Measurements from ENCODE around the gene SUPT20HL1.

The SUPT20HL1 gene

GRCh38 chrX:24391389-24391788 is 30.9 kb downstream of the SUPT20HL1 start:
- no peak for TF ChIP-seq CTCF (conservative IDR thresholded peaks at IDR 0.05; ENCODE audit: low read depth, low read length)
- no peak overlapping the region for H3K4me3 ChIP-seq (ENCODE audit: low read length)
- DNase-seq (ENCODE audit: low read depth), result no peak

- DNase-seq (ENCODE audit: low read depth), result no peak
- H3K4me3 ChIP-seq (ENCODE audit: low read length), result no peak overlapping the region
- no peak for TF ChIP-seq CTCF (conservative IDR thresholded peaks at IDR 0.05; ENCODE audit: low read depth, low read length)
These were observed 31.4 kb downstream of the SUPT20HL1 start for GRCh38 chrX:24391843-24392242.

- no peak for TF ChIP-seq CTCF (conservative IDR thresholded peaks at IDR 0.05; ENCODE audit: low read depth, low read length)
- H3K4me3 ChIP-seq (ENCODE audit: low read length), result no peak overlapping the region
- no peak for DNase-seq (ENCODE audit: low read depth)
These were observed 32.3 kb downstream of the SUPT20HL1 start for GRCh38 chrX:24392709-24393108.

- TF ChIP-seq CTCF (conservative IDR thresholded peaks at IDR 0.05; ENCODE audit: low read depth, low read length), result peak; percentile 74
- no peak for DNase-seq (ENCODE audit: low read depth)
- H3K4me3 ChIP-seq (ENCODE audit: low read length), result no peak overlapping the region
These were observed 35.3 kb downstream of the SUPT20HL1 start for GRCh38 chrX:24395775-24396174.

GRCh38 chrX:24396236-24396930 is 35.9 kb downstream of the SUPT20HL1 start:
- H3K4me3 ChIP-seq (ENCODE audit: low read length), result no peak overlapping the region
- TF ChIP-seq CTCF (conservative IDR thresholded peaks at IDR 0.05; ENCODE audit: low read depth, low read length), result no peak
- no peak for DNase-seq (ENCODE audit: low read depth)

- no peak for DNase-seq (ENCODE audit: low read depth)
- TF ChIP-seq CTCF (conservative IDR thresholded peaks at IDR 0.05; ENCODE audit: low read depth, low read length), result no peak
- no peak overlapping the region for H3K4me3 ChIP-seq (ENCODE audit: low read length)
These were observed 36.5 kb downstream of the SUPT20HL1 start for GRCh38 chrX:24396931-24397279.

- H3K4me3 ChIP-seq (ENCODE audit: low read length), result no peak overlapping the region
- no peak for DNase-seq (ENCODE audit: low read depth)
- no peak for TF ChIP-seq CTCF (conservative IDR thresholded peaks at IDR 0.05; ENCODE audit: low read depth, low read length)
These were observed 38.3 kb downstream of the SUPT20HL1 start for GRCh38 chrX:24398766-24399165.
